Stomach (tissue), 4 donors: ENCODE results near the gene MICAL2.

Source experiments
- EP300 ChIP-seq: sonication (generic); formaldehyde crosslinking; IDR thresholded peaks from one replicate; pipeline ENCODE4 v1.6.1; 2017; ENCODE audit warnings: antibody characterized with exemption
- POLR2A ChIP-seq, 4 donors: fragments of 450-650 bp; IDR thresholded peaks; one replicate each; pipeline ENCODE4 v1.6.1; 2016; ENCODE audit warnings: antibody characterized with exemption in 4 of 4, control low read depth in 2 of 4, mild to moderate bottlenecking in 1 of 4, moderate library complexity in 1 of 4

GRCh38 chr11:12214751-12215150 is 104.4 kb downstream of the MICAL2 start:
- TF ChIP-seq EP300 = no peak
- TF ChIP-seq POLR2A (IDR thresholded peaks at IDR 0.05) = no peak
